HG03097 (cell line): ENCODE results near the gene VWA3A.
"Not testable (repeated sequence)": the region's sequence is repeated elsewhere in the genome, so short reads cannot be mapped to it uniquely, and the experiment has no call there.

ENCODE experiments used
- ATAC-seq: cut with Tn5 transposase; IDR thresholded peaks from one replicate; pipeline ENCODE4 v1.9.1; 2021; ENCODE audit not compliant: unreplicated experiment, low FRiP score

Gene VWA3A

GRCh38 chr16:22092143-22092933, at the start of gene VWA3A:
Gene VWA3A, plus strand, starts transcription at chr16:22092541. Its CDS starts 97 bp downstream, at chr16:22092638.
- ATAC-seq: no peak

GRCh38 chr16:22043882-22044281, 48.5 kb upstream of the VWA3A start:
- not testable (repeated sequence) for ATAC-seq

- not testable (repeated sequence) for ATAC-seq
Measured at GRCh38 chr16:22045888-22046287, 46.5 kb upstream of the VWA3A start.

- ATAC-seq: no peak
Measured at GRCh38 chr16:22050963-22051362, 41.4 kb upstream of the VWA3A start.

- no peak for ATAC-seq
Measured at GRCh38 chr16:22052980-22053379, 39.4 kb upstream of the VWA3A start.

- no peak for ATAC-seq
Measured at GRCh38 chr16:22053921-22054341, 38.4 kb upstream of the VWA3A start.

GRCh38 chr16:22054847-22055590, 37.3 kb upstream of the VWA3A start:
- ATAC-seq: no peak

GRCh38 chr16:22055881-22056280, 36.5 kb upstream of the VWA3A start:
- ATAC-seq: no peak

- no peak for ATAC-seq
Measured at GRCh38 chr16:22063888-22064467, 28.4 kb upstream of the VWA3A start.

GRCh38 chr16:22065252-22065651, 27.1 kb upstream of the VWA3A start:
- ATAC-seq: no peak

GRCh38 chr16:22070361-22071330, 21.7 kb upstream of the VWA3A start:
- no peak for ATAC-seq

GRCh38 chr16:22071331-22071910, 20.9 kb upstream of the VWA3A start:
- no peak for ATAC-seq

- no peak for ATAC-seq
Measured at GRCh38 chr16:22073350-22073749, 19.0 kb upstream of the VWA3A start.

GRCh38 chr16:22075043-22075757, 17.1 kb upstream of the VWA3A start:
- ATAC-seq: no peak

GRCh38 chr16:22075776-22076175, 16.6 kb upstream of the VWA3A start:
- ATAC-seq: no peak

- no peak for ATAC-seq
Measured at GRCh38 chr16:22077700-22078313, 14.5 kb upstream of the VWA3A start.

- no peak for ATAC-seq
Measured at GRCh38 chr16:22078656-22079055, 13.7 kb upstream of the VWA3A start.

GRCh38 chr16:22081050-22081449, 11.3 kb upstream of the VWA3A start:
- ATAC-seq: no peak

GRCh38 chr16:22086440-22086839, 5.9 kb upstream of the VWA3A start:
- no peak for ATAC-seq
